Measurements from ENCODE around the gene ACTG2. TPM values are rescaled to one million over a fixed set of nuclear protein-coding genes. Genes with fewer than 3 reads are reported as not detected.

The ACTG2 gene
- total and polyA plus RNA-seq, 10 of the 15 experiments (the other 5 are each of a cell fraction or from before 2014, with no cell fraction given), result 0.06 to 0.97 (median 0.12) TPM; not detected in 7

GRCh38 chr2:73962798-73963197, 70.0 kb downstream of the ACTG2 start:
- 75% methylated on average over 5 of the region's 5 CpGs for WGBS (ENCODE audit: insufficient coverage, insufficient replicate concordance, low lambda C conversion rate, missing lambda C conversion rate)
- Histone ChIP-seq H2AFZ (ENCODE audit: control insufficient read depth, low read depth, low read length) (no peak overlapping the region), H3K9ac (ENCODE audit: control insufficient read depth, insufficient read depth, low read length) (no peak overlapping the region), H3K27ac (ENCODE audit: control insufficient read depth, insufficient read depth) (peak overlapping the region; percentile 88), H3K36me3 (ENCODE audit: control insufficient read depth in 2 of 2, insufficient read depth in 2 of 2, low read length in 1 of 2) (peaks cover 4 to 11% of the 10 kb centered on the region in 2 experiments), H3K79me2 (ENCODE audit: control insufficient read depth, insufficient read depth, low read length) (peaks cover 2% of the 10 kb centered on the region; the same call in 1 of the 2 replicates), H3K4me3 (0 out of 2 replicates have a peak overlapping the region, but pooled peaks have one; percentile 11), H3K4me2 (ENCODE audit: control insufficient read depth, insufficient read depth) (no peak overlapping the region), H3K9me3 (replicated peaks; ENCODE audit: control insufficient read depth, insufficient read depth, low read length) (peaks cover 5% of the 10 kb centered on the region; the same call in 2 of the 3 replicates), H3K27me3 (replicated peaks in 1 of 2; ENCODE audit: control insufficient read depth in 2 of 2, insufficient read depth in 2 of 2, low read length in 1 of 2) (no peaks in the 10 kb centered on the region), H4K20me1 (ENCODE audit: control insufficient read depth, insufficient read depth) (no peaks in the 10 kb centered on the region), H3K4me1 (ENCODE audit: control insufficient read depth, insufficient read depth, low read length) (peaks cover 20% of the 10 kb centered on the region)
- ChIA-PET SMC1A (ENCODE audit: uncharacterized antibody, unreplicated experiment) (interaction anchor here (0.6 to 4.2 kb wide), 11 partner anchors 8 to 141 kb away, joined by 3 to 31 read pairs (median 4); partner anchors contain the start of gene DGUOK), RAD21 (ENCODE audit: unreplicated experiment) (interaction anchor here (1.1 to 2.0 kb wide), 4 partner anchors 9 to 29 kb away, joined by 3 to 10 read pairs (median 7); no protein-coding TSS in a partner anchor), POLR2A (interaction anchor here (0.6 to 4.2 kb wide), 6 partner anchors 17 to 226 kb away, joined by 3 to 19 read pairs (median 4); no protein-coding TSS in a partner anchor), CTCF (interaction anchor here (0.7 to 2.0 kb wide), 6 partner anchors 11 to 139 kb away, joined by 3 to 11 read pairs (median 4); no protein-coding TSS in a partner anchor)
- intact Hi-C loops (cut with micrococcal nuclease; ENCODE audit: unreplicated experiment) (no loop called here), in situ Hi-C loops (cut with MboI) (no loop called here)
- no TSS peak for BruUV-seq (replicated peaks)
- DNase-seq (ENCODE audit: low read depth, low spot score) (no peak), ATAC-seq (no peak), FAIRE-seq (no peak)
- TF ChIP-seq PAX5 (IDR thresholded peaks at IDR 0.05; ENCODE audit: borderline replicate concordance, low read depth, low read length), result no peak
- no peak for TF ChIP-seq YY1 (IDR thresholded peaks at IDR 0.05; ENCODE audit: low read depth, low read length)
- no peak for TF ChIP-seq RELA (IDR thresholded peaks at IDR 0.05; ENCODE audit: borderline replicate concordance, partially characterized antibody)
- TF ChIP-seq KAT2A (conservative IDR thresholded peaks at IDR 0.05; ENCODE audit: control insufficient read depth, low read depth, low read length), result no peak
- no peak for TF ChIP-seq LARP7 (IDR thresholded peaks at IDR 0.05)
- TF ChIP-seq NFYB (IDR thresholded peaks at IDR 0.05; ENCODE audit: insufficient read depth, low read depth, low read length), result no peak
- TF ChIP-seq CREM (IDR thresholded peaks at IDR 0.05; ENCODE audit: low read depth), result no peak
- TF ChIP-seq CHD2 (IDR thresholded peaks at IDR 0.05; ENCODE audit: borderline replicate concordance, low read depth, low read length), result no peak
- TF ChIP-seq MTA3 (IDR thresholded peaks at IDR 0.05; ENCODE audit: borderline replicate concordance, low read length), result no peak
- TF ChIP-seq TCF12 (IDR thresholded peaks at IDR 0.05; ENCODE audit: low read depth, low read length), result no peak
- TF ChIP-seq, protein P1, sequence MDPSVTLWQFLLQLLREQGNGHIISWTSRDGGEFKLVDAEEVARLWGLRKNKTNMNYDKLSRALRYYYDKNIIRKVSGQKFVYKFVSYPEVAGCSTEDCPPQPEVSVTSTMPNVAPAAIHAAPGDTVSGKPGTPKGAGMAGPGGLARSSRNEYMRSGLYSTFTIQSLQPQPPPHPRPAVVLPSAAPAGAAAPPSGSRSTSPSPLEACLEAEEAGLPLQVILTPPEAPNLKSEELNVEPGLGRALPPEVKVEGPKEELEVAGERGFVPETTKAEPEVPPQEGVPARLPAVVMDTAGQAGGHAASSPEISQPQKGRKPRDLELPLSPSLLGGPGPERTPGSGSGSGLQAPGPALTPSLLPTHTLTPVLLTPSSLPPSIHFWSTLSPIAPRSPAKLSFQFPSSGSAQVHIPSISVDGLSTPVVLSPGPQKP (IDR thresholded peaks at IDR 0.05; ENCODE audit: low read depth, low read length), result no peak
- no peak for TF ChIP-seq MEF2B (IDR thresholded peaks at IDR 0.05; ENCODE audit: partially characterized antibody, poor library complexity, severe bottlenecking)
- no peak for TF ChIP-seq RAD21 (IDR thresholded peaks at IDR 0.05; ENCODE audit: insufficient read depth, low read depth, low read length)
- TF ChIP-seq, protein P2, sequence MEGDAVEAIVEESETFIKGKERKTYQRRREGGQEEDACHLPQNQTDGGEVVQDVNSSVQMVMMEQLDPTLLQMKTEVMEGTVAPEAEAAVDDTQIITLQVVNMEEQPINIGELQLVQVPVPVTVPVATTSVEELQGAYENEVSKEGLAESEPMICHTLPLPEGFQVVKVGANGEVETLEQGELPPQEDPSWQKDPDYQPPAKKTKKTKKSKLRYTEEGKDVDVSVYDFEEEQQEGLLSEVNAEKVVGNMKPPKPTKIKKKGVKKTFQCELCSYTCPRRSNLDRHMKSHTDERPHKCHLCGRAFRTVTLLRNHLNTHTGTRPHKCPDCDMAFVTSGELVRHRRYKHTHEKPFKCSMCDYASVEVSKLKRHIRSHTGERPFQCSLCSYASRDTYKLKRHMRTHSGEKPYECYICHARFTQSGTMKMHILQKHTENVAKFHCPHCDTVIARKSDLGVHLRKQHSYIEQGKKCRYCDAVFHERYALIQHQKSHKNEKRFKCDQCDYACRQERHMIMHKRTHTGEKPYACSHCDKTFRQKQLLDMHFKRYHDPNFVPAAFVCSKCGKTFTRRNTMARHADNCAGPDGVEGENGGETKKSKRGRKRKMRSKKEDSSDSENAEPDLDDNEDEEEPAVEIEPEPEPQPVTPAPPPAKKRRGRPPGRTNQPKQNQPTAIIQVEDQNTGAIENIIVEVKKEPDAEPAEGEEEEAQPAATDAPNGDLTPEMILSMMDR (IDR thresholded peaks at IDR 0.05 in 2 of 3, conservative IDR thresholded peaks at IDR 0.05 in 1 of 3; ENCODE audit: control insufficient read depth in 2 of 3, extremely low read depth in 1 of 3, insufficient read depth in 1 of 3, low read depth in 3 of 3, low read length in 3 of 3), result no peak
- TF ChIP-seq, protein P3, sequence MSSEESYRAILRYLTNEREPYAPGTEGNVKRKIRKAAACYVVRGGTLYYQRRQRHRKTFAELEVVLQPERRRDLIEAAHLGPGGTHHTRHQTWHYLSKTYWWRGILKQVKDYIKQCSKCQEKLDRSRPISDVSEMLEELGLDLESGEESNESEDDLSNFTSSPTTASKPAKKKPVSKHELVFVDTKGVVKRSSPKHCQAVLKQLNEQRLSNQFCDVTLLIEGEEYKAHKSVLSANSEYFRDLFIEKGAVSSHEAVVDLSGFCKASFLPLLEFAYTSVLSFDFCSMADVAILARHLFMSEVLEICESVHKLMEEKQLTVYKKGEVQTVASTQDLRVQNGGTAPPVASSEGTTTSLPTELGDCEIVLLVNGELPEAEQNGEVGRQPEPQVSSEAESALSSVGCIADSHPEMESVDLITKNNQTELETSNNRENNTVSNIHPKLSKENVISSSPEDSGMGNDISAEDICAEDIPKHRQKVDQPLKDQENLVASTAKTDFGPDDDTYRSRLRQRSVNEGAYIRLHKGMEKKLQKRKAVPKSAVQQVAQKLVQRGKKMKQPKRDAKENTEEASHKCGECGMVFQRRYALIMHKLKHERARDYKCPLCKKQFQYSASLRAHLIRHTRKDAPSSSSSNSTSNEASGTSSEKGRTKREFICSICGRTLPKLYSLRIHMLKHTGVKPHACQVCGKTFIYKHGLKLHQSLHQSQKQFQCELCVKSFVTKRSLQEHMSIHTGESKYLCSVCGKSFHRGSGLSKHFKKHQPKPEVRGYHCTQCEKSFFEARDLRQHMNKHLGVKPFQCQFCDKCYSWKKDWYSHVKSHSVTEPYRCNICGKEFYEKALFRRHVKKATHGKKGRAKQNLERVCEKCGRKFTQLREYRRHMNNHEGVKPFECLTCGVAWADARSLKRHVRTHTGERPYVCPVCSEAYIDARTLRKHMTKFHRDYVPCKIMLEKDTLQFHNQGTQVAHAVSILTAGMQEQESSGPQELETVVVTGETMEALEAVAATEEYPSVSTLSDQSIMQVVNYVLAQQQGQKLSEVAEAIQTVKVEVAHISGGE (CRISPR knock-in tag; IDR thresholded peaks at IDR 0.05), result no peak
